Epithelial cell of prostate (primary cell): ENCODE data around the gene R3HDM4.
"Not testable (repeated sequence)": the region's sequence is repeated elsewhere in the genome, so short reads cannot be mapped to it uniquely, and the experiment has no call there.

Experiments
- DNase-seq: peaks from one replicate; pipeline ENCODE4 v3.0.0-alpha.2; 2011; ENCODE audit warnings: low read depth, low spot score
- H3K27ac ChIP-seq: fragments of 450-650 bp; 2 replicates; pipeline ENCODE4 v1.5.1; 2017; ENCODE audit warnings: mild to moderate bottlenecking

Gene R3HDM4

DNA sequence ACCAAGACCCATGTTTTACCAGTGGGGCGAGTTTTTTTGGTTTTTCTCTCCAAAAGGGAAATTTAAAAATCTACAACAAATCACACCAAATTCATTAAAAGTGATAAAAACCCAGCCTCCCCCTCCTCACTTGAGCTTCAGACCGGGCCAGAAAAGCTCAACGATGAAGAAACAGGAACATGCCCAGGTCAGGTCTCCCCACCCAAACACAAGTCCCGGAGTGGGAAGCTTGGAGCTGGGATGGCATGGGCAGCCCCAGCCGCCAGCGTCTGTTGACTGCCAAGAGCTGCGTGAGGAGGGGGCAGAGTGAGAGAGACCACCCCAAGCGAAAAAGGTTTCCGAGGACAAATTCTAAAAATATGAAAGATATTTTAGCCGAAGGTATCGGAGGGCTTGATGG is 16.0 kb downstream of the R3HDM4 start:
- no peak for DNase-seq
- no peak overlapping the region for H3K27ac ChIP-seq

- no peak for DNase-seq
- H3K27ac ChIP-seq, result no peak overlapping the region
Observed at GRCh38 chr19:896434-896833, 16.6 kb downstream of the R3HDM4 start.

DNA sequence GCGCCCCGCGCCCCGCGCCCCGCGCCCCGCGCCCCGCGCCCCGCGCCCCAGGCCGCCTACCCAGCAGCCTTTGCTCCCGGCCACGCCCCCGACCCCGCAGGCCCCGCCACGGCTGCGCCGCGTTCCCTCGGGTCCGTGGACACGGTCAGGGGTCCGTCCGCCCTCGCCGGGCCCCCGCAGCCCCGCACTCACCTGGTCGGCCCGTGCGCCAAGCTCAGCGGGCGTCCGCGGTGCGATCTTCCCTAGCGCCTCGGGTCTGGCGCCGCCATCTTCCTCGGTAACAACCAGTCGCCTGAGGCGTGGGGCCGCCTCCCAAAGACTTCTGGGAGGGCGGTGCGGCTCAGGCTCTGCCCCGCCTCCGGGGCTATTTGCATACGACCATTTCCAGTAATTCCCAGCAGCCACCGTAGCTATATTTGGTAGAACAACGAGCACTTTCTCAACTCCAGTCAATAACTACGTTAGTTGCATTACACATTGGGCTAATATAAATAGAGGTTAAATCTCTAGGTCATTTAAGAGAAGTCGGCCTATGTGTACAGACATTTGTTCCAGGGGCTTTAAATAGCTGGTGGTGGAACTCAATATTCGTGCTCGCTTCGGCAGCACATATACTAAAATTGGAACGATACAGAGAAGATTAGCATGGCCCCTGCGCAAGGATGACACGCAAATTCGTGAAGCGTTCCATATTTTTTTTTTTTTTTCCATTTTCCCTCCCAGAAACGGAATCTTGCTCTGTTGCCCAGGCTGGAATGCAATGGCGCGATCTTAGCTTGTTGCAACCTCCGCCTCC is 19.9 kb downstream of the R3HDM4 start, which contains the start of the genes MED16 and RNU6-9:
MED16 (minus strand) TSS at position 294 of the 796 bp plus-strand sequence. CDS start 2,056 bp downstream, outside the sequence.
RNU6-9 (plus strand) TSS at position 591 of the 796 bp plus-strand sequence.
- peak within 1 kb of the TSS; percentile 75 for H3K27ac ChIP-seq
- peak; percentile 59 for DNase-seq

DNA sequence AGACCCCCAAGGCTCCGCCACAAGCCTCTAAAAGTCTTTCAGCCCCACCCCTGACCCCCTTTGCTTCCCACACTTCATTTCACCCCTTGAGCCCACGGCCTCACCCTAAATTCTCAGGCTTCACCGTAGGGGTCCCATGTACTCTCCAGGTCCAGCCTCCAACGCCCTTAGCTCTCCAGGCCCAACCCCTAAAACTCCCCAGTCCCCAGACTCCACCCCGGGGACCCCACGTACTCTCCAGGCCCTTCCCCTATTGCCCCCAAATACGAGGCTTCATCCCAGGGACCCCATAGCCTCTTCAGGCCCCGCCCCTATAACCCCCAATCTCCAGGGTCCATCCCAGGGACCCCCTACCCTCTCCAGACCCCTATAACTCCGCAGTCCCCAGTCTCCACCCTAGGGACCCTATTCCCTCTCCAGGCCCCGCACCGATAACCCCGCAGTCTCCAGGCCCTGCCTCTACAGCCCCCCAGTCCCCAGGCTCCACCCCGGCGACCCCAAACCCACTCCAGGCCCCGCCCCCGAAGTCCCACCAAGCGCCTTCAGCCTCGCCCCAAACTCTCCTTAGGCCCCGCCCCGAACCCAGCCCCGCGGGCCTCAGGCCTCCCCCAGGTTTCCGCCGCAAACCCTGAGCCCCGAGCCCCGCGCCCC is 20.7 kb downstream of the R3HDM4 start:
- no peak for DNase-seq
- H3K27ac ChIP-seq, result peak overlapping the region; percentile 75

- DNase-seq, result not testable (repeated sequence)
- peak overlapping the region; percentile 75 for H3K27ac ChIP-seq
Observed at GRCh38 chr19:891421-892200, 21.4 kb downstream of the R3HDM4 start.

GRCh38 chr19:890831-891230 is 22.2 kb downstream of the R3HDM4 start:
- H3K27ac ChIP-seq, result no peak overlapping the region
- no peak for DNase-seq

DNA sequence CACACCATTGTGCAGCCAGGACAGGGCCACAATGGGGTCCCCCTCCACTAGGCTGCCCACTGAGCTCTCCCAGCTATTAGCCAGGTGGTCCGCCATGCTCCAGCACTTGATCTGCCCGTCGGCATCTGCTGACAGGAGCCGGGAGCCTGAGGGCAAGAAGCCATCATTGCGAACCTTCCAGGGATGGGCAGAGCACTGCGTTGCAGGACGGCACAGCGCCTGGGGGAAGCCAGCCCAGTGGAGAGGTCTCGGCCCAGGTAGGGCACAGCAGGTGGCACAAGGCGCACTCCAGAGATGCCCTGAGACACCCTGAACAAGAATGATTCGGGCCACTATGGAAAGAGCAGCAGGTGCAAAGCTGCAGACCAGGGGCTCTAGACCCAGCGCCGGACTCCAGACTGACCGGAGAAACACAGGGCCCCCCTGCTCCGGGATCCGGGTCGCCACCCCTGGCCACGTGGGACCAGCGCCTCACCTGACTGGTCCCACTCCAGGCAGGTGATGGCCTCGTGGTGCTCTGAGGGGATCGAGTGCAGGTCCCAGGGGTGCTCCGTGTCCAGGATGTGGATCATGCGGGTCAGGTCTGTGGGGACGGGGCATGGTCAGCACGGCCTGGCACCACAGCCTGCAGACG is 23.2 kb downstream of the R3HDM4 start:
- no peak for DNase-seq
- no peak overlapping the region for H3K27ac ChIP-seq

GRCh38 chr19:888581-889385 is 24.2 kb downstream of the R3HDM4 start:
- DNase-seq, result no peak
- no peak overlapping the region for H3K27ac ChIP-seq

DNA sequence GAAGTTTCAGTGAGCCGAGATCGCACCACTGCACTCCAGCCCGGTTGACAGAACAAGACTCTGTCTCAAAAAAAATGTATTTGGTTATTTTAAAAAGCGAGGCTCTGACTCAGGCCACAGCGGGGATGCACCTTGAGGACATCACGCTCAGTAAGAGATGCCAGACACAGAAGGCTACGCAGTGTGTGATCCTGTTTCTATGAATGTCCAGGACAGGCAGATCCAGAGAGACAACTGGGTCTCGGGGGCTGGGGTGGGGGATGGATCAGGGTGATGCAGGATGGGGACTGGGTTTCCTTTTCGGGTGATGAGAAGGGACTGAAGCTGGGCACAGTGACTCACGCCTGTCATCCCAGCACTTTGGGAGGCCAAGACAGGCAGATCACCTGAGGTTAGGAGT is 25.4 kb downstream of the R3HDM4 start:
- H3K27ac ChIP-seq, result no peak overlapping the region
- DNase-seq, result no peak

DNA sequence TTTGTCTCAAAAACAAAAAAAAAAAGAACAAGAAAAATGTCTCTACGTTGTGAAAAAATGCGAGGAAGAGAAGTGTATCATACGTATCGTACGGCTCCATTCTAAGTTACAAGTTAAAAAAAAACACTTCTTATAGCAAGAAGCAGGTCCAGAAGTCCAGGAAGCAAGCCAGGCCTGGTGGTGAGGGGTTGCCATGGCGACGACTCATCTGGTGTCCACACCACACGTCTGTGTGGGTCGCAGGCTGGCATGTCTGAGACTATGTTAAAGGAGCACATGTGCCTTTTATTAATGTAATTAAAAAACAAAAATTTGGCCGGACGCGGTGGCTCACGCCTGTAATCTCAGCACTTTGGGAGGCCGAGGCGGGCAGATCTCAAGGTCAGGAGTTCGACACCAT is 25.9 kb downstream of the R3HDM4 start:
- DNase-seq, result no peak
- H3K27ac ChIP-seq, result no peak overlapping the region

GRCh38 chr19:885536-886224 is 27.3 kb downstream of the R3HDM4 start:
- no peak for DNase-seq
- no peak overlapping the region for H3K27ac ChIP-seq

- no peak for DNase-seq
- H3K27ac ChIP-seq, result no peak overlapping the region
Observed at GRCh38 chr19:884420-885211, 28.4 kb downstream of the R3HDM4 start.

DNA sequence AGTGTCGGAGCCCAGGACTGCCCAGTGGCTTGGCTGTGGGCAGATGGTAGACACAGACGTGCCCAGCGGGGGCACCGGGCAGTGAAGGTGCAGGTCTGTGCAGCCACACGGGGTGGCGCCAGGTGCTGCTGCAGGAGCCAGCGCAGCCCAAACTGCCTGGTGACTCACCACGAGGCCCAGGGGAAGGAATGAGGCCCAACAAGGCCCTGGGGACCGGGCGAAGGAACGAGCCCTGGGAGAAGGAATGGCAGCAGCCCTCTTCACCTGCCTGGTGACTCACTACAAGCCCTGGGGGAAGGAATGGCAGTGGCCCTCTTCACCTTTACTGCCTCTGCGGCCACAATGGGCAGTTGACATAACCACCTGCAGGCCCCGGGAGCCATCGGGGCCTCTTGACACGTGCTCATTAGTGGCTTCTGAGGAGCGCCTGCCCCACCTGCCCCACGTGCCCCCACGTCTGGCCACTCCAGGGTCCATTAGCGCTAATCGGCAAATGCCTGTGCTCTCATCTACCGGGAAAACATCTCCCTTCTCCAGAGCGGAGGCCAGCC is 29.3 kb downstream of the R3HDM4 start:
- H3K27ac ChIP-seq, result no peak overlapping the region
- peak; percentile 48 for DNase-seq

GRCh38 chr19:882871-883497 is 30.0 kb downstream of the R3HDM4 start:
- DNase-seq, result no peak
- no peak overlapping the region for H3K27ac ChIP-seq

GRCh38 chr19:881385-882071 is 31.5 kb downstream of the R3HDM4 start:
- DNase-seq, result no peak
- H3K27ac ChIP-seq, result no peak overlapping the region

DNA sequence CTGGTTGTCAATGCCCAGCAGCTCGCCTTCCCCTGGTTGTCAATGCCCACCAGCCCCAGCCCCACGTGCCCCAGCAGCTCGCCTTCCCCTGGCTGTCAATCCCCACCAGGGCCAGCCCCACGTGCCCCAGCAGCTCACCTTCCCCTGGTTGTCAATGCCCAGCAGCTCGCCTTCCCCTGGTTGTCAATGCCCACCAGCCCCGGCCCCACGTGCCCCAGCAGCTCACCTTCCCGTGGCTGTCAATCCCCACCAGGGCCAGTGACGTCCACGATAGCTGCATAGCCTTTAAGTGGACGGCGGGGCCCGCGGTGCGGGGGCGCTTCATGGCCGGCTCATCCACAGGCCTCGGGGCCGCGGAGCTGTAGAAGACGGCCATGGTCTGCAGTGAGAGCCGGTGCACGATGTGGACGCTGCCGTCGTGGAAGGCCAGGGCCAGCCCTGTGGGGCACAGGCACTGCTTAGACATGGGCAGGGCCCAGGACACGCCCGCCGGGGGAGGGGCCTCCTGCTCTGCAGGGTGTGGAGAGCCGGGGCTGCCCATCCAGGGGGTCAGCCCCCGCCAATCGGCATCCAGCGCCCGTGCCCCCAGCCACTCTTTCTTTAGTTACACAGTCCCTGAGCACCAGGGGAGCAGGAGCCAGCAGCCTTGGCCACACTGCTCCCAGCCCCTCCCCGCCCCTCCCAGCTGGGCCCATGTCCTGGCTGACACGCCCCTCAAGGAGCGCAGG is 33.1 kb downstream of the R3HDM4 start:
- H3K27ac ChIP-seq, result no peak overlapping the region
- DNase-seq, result no peak
